ENCODE measurements around the gene NAT14. TPM values are rescaled to one million over a fixed set of nuclear protein-coding genes. Genes with fewer than 3 reads are reported as not detected.

The NAT14 gene
- total RNA-seq, 3 donors from 2014 or later = 1.9 to 11.3 (median 10.8) TPM

- DNase-seq (ENCODE audit: low spot score in 2 of 2) = no peak
- no peaks in the 10 kb centered on the region for H3K9me3 ChIP-seq
- H3K4me1 ChIP-seq = peaks cover 5 to 8% of the 10 kb centered on the region in 2 donors
- intact Hi-C loops (cut with DNase I; ENCODE audit: low total_unique reads) = loop anchor here (10.0 kb wide), 1 partner anchor 1489 kb away; no protein-coding TSS in a partner anchor
- H3K27ac ChIP-seq = peak overlapping the region; percentile 58 to 98
- no peaks in the 10 kb centered on the region for H3K36me3 ChIP-seq
- H3K4me3 ChIP-seq = no peak overlapping the region
- TF ChIP-seq CTCF (IDR thresholded peaks at IDR 0.05) (no peak), POLR2AphosphoS5 (IDR thresholded peaks at IDR 0.05) (no peak), POLR2A (IDR thresholded peaks at IDR 0.05) (no peak)
- no peaks in the 10 kb centered on the region for H3K27me3 ChIP-seq
Measured at GRCh38 chr19:55473225-55474012, 11.6 kb upstream of the NAT14 start.

GRCh38 chr19:55474269-55475265 lies 10.4 kb upstream of the NAT14 start:
- Histone ChIP-seq H3K27me3 (no peaks in the 10 kb centered on the region), H3K4me1 (peaks cover 5 to 8% of the 10 kb centered on the region in 2 donors), H3K9me3 (no peaks in the 10 kb centered on the region), H3K4me3 (no peak overlapping the region), H3K27ac (peak overlapping the region; percentile 96 to 98), H3K36me3 (no peaks in the 10 kb centered on the region)
- no peak for DNase-seq (ENCODE audit: low spot score in 2 of 2)
- intact Hi-C loops (cut with DNase I; ENCODE audit: low total_unique reads) = loop anchor here (10.0 kb wide), 1 partner anchor 1490 kb away; no protein-coding TSS in a partner anchor
- no peak for TF ChIP-seq POLR2A (IDR thresholded peaks at IDR 0.05)
- TF ChIP-seq POLR2AphosphoS5 (IDR thresholded peaks at IDR 0.05) = no peak
- no peak for TF ChIP-seq CTCF (IDR thresholded peaks at IDR 0.05)

- Histone ChIP-seq H3K4me1 (peaks cover 5 to 8% of the 10 kb centered on the region in 2 donors), H3K4me3 (peak within 1 kb of the TSS; percentile 66 to 79 (median 67)), H3K36me3 (no peaks in the 10 kb centered on the region), H3K9me3 (no peaks in the 10 kb centered on the region), H3K27ac (peak within 1 kb of the TSS; percentile 96 to 98), H3K27me3 (no peaks in the 10 kb centered on the region)
- DNase-seq (ENCODE audit: low spot score in 2 of 2) = peak; percentile 98 to 99
- intact Hi-C loops (cut with DNase I; ENCODE audit: low total_unique reads) = loop anchor here (10.0 kb wide), 1 partner anchor 1491 kb away; no protein-coding TSS in a partner anchor
- TF ChIP-seq CTCF (IDR thresholded peaks at IDR 0.05) = no peak
- peak; percentile 71 to 92 (median 81) for TF ChIP-seq POLR2AphosphoS5 (IDR thresholded peaks at IDR 0.05)
- TF ChIP-seq POLR2A (IDR thresholded peaks at IDR 0.05) = peak; percentile 45
Measured at GRCh38 chr19:55476100-55476775, 8.8 kb upstream of the NAT14 start, which contains the start of gene ZNF628. Gene ZNF628 (plus strand): TSS chr19:55476617. CDS start chr19:55479911, 3,294 bp downstream.

GRCh38 chr19:55477905-55478304 lies 7.1 kb upstream of the NAT14 start:
- Histone ChIP-seq H3K27ac (no peak overlapping the region), H3K27me3 (no peaks in the 10 kb centered on the region), H3K36me3 (no peaks in the 10 kb centered on the region), H3K9me3 (no peaks in the 10 kb centered on the region), H3K4me1 (peaks cover 5 to 8% of the 10 kb centered on the region in 2 donors), H3K4me3 (peak overlapping the region in 1 of 3 donors; percentile 79)
- no peak for DNase-seq (ENCODE audit: low spot score in 2 of 2)
- TF ChIP-seq POLR2AphosphoS5 (IDR thresholded peaks at IDR 0.05) = no peak
- TF ChIP-seq CTCF (IDR thresholded peaks at IDR 0.05) = no peak
- no peak for TF ChIP-seq POLR2A (IDR thresholded peaks at IDR 0.05)
- intact Hi-C loops (cut with DNase I; ENCODE audit: low total_unique reads) = loop anchor here (10.0 kb wide), 1 partner anchor 1493 kb away; no protein-coding TSS in a partner anchor
